Stimulated activated CD4-positive, alpha-beta T cell treated with anti-CD3 and anti-CD28 coated beads, Interleukin-15, amount 100 ng/mL, for 1 hour (primary cell): ENCODE measurements around the gene P3H2.

Experiments
- DNase-seq, 2 donors: peaks; one replicate each; pipeline ENCODE4 v3.0.0-alpha.2; 2020; ENCODE audit warnings: low read depth in 1 of 2, low spot score in 1 of 2

Gene P3H2

GRCh38 chr3:189947948-189948723 lies 172.6 kb downstream of the P3H2 start:
- DNase-seq: no peak

GRCh38 chr3:189947068-189947467 lies 173.6 kb downstream of the P3H2 start:
- DNase-seq: no peak

- no peak for DNase-seq
Observed at GRCh38 chr3:189945935-189946709, 174.6 kb downstream of the P3H2 start.

- DNase-seq: peak in 1 of 2 donors; percentile 5
Observed at GRCh38 chr3:189944285-189945145, 176.2 kb downstream of the P3H2 start.

GRCh38 chr3:189942948-189943347 lies 177.7 kb downstream of the P3H2 start:
- DNase-seq: no peak

GRCh38 chr3:189941679-189942078 lies 179.0 kb downstream of the P3H2 start:
- DNase-seq: no peak

- DNase-seq: no peak
Observed at GRCh38 chr3:189941125-189941524, 179.6 kb downstream of the P3H2 start.

GRCh38 chr3:189937302-189938127 lies 183.2 kb downstream of the P3H2 start:
- no peak for DNase-seq

GRCh38 chr3:189936201-189936945 lies 184.3 kb downstream of the P3H2 start:
- DNase-seq: no peak

GRCh38 chr3:189927975-189928895 lies 192.5 kb downstream of the P3H2 start:
- no peak for DNase-seq

- DNase-seq: no peak
Observed at GRCh38 chr3:189921770-189922169, 198.9 kb downstream of the P3H2 start.

- DNase-seq: no peak
Observed at GRCh38 chr3:189914799-189915198, 205.9 kb downstream of the P3H2 start.

GRCh38 chr3:189911001-189911400 lies 209.7 kb downstream of the P3H2 start:
- DNase-seq: no peak

- no peak for DNase-seq
Observed at GRCh38 chr3:189909573-189909972, 211.1 kb downstream of the P3H2 start.

- DNase-seq: no peak
Observed at GRCh38 chr3:189909139-189909538, 211.6 kb downstream of the P3H2 start.

GRCh38 chr3:189908646-189909045 lies 212.1 kb downstream of the P3H2 start:
- no peak for DNase-seq

- no peak for DNase-seq
Observed at GRCh38 chr3:189907803-189908202, 212.9 kb downstream of the P3H2 start.
